ENCODE measurements around the gene PTPRK.

DNA sequence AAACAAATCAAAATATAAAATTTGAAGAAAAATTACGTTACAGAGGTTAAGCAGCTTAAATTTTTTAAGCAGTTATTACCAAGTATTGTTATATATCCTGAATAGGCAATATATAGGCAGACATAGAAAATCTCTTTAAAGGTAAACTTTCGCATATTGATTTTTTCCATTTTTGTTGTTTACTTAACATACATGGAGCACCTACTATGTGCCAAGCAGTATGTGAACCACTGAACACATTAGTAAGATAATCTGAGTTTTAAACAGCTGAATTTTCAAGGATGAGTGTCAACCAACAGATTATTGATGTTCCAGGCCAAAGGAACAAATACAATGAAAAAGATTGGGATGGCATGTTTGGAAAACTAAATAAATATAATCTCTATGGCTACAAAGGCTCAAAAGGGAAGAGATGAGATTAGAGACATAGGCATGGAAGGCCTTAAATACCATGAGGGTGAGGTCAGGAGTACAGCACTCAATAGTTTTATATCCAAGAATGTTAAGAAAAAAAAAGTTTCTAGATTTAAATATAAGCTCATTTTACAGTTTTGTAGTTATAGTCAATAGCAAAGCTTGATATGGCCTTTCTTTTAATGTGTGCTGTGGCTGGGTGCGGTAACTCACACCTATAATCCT lies 277.5 kb downstream of the PTPRK start:
- TF ChIP-seq CTCF (conservative IDR thresholded peaks at IDR 0.05; ENCODE audit: low read depth in 2 of 2) (no peak), POLR2AphosphoS5 (IDR thresholded peaks at IDR 0.05; ENCODE audit: low read depth) (no peak), JUNB (IDR thresholded peaks at IDR 0.05; ENCODE audit: unreplicated experiment) (no peak), REST (IDR thresholded peaks at IDR 0.05; ENCODE audit: unreplicated experiment) (no peak), STAT1 (IDR thresholded peaks at IDR 0.05; ENCODE audit: unreplicated experiment) (no peak), EZH2 (IDR thresholded peaks at IDR 0.05; ENCODE audit: low read depth, unreplicated experiment) (no peak), ZNF114 (CRISPR knock-in tag; IDR thresholded peaks at IDR 0.05) (no peak), EZH2phosphoT487 (IDR thresholded peaks at IDR 0.05; ENCODE audit: unreplicated experiment) (no peak)
